ENCODE data around the gene NODAL.

NODAL gene

GRCh38 chr10:70432561-70433263 lies 8.8 kb downstream of the NODAL start:
- no peak for DNase-seq (ENCODE audit: low spot score)

GRCh38 chr10:70432101-70432500 lies 9.4 kb downstream of the NODAL start:
- no peak for DNase-seq (ENCODE audit: low spot score)

GRCh38 chr10:70430493-70431445 lies 10.7 kb downstream of the NODAL start:
- no peak for DNase-seq (ENCODE audit: low spot score)

GRCh38 chr10:70426823-70427222 lies 14.7 kb downstream of the NODAL start:
- no peak for DNase-seq (ENCODE audit: low spot score)

GRCh38 chr10:70425096-70425495 lies 16.4 kb downstream of the NODAL start:
- no peak for DNase-seq (ENCODE audit: low spot score)

- no peak for DNase-seq (ENCODE audit: low spot score)
These were observed 17.2 kb downstream of the NODAL start for GRCh38 chr10:70424320-70424719.

GRCh38 chr10:70418713-70419112 lies 22.8 kb downstream of the NODAL start:
- DNase-seq (ENCODE audit: low spot score) = no peak

- DNase-seq (ENCODE audit: low spot score) = no peak
These were observed 23.3 kb downstream of the NODAL start for GRCh38 chr10:70418229-70418628.

- no peak for DNase-seq (ENCODE audit: low spot score)
These were observed 23.9 kb downstream of the NODAL start for GRCh38 chr10:70417568-70417967.

GRCh38 chr10:70412356-70412755 lies 29.1 kb downstream of the NODAL start:
- DNase-seq (ENCODE audit: low spot score) = no peak

GRCh38 chr10:70410608-70411007 lies 30.9 kb downstream of the NODAL start:
- DNase-seq (ENCODE audit: low spot score) = no peak

GRCh38 chr10:70409772-70410171 lies 31.7 kb downstream of the NODAL start:
- DNase-seq (ENCODE audit: low spot score) = no peak

- peak; percentile 39 for DNase-seq (ENCODE audit: low spot score)
These were observed 36.2 kb downstream of the NODAL start for GRCh38 chr10:70405037-70405824.

GRCh38 chr10:70404787-70405036 lies 36.8 kb downstream of the NODAL start:
- DNase-seq (ENCODE audit: low spot score) = no peak

GRCh38 chr10:70404036-70404786 lies 37.3 kb downstream of the NODAL start, which contains the start of gene EIF4EBP2:
TSS of gene EIF4EBP2 (plus strand) at chr10:70404145. CDS start at chr10:70404402, 257 bp downstream.
- DNase-seq (ENCODE audit: low spot score) = peak; percentile 89

- DNase-seq (ENCODE audit: low spot score) = no peak
These were observed 37.9 kb downstream of the NODAL start for GRCh38 chr10:70403483-70404035.

GRCh38 chr10:70399177-70399576 lies 42.3 kb downstream of the NODAL start:
- DNase-seq (ENCODE audit: low spot score) = no peak

GRCh38 chr10:70396140-70396539 lies 45.3 kb downstream of the NODAL start:
- DNase-seq (ENCODE audit: low spot score) = no peak

- no peak for DNase-seq (ENCODE audit: low spot score)
These were observed 49.8 kb downstream of the NODAL start for GRCh38 chr10:70391654-70392053.

All from D341Med (cell line).